Endothelial cell of umbilical vein (primary cell): ENCODE results near the gene SMARCD3. TPM values are rescaled to one million over a fixed set of nuclear protein-coding genes. Genes with fewer than 3 reads are reported as not detected.

Experiments used
- BruUV-seq: library from RNA; stranded (reverse); fragments of 400-500 nt; replicated peaks from 2 replicates; lab custom pipeline; 2021; lab: Mats Ljungman, UMichigan
- CTCF ChIA-PET: fragments of 300-600, 350-600 bp; sonication (Branson Sonifier 250); formaldehyde crosslinking; loops from one replicate; lab custom pipeline; 2021; ENCODE audit warnings: antibody characterized with exemption, inconsistent platforms; lab: Charles Lee
- POLR2A ChIA-PET: fragments of 300-600, 350-600 bp; sonication (Branson Sonifier 250); formaldehyde crosslinking; loops from one replicate; lab custom pipeline; 2021; ENCODE audit warnings: antibody characterized with exemption, inconsistent platforms; lab: Charles Lee
- DNase-seq: peaks from one replicate; pipeline ENCODE4 v3.0.0-alpha.2; 2011; ENCODE audit warnings: low read depth, low spot score
- FAIRE-seq: peaks from 2 replicates; lab custom pipeline; 2011; peaks lifted over from hg19 to GRCh38; lab: Jason Lieb, UNC
- H2AFZ ChIP-seq: 2 replicates; pipeline ENCODE4 v1.6.0; 2012; ENCODE audit warnings: low read depth, low read length, control low read depth, inconsistent platforms
- H3K27ac ChIP-seq: 2 replicates; pipeline ENCODE4 v1.5.1; 2011; ENCODE audit warnings: low read depth, mild to moderate bottlenecking, control low read depth, low read length, moderate library complexity; ENCODE audit not compliant: insufficient read depth
- H3K27me3 ChIP-seq, 2 experiments: 2 replicates each; pipeline versions ENCODE4 v1.6.0 to v1.6.1; 2011; ENCODE audit warnings: low read length in 2 of 2, mixed read lengths in 1 of 2; ENCODE audit not compliant: control insufficient read depth in 2 of 2, insufficient read depth in 2 of 2
- H3K36me3 ChIP-seq, 2 experiments: 2 replicates in 1 of 2; 3 replicates in 1 of 2; pipeline ENCODE4 v1.5.1; 2011; ENCODE audit warnings: low read length in 2 of 2, mild to moderate bottlenecking in 1 of 2, moderate library complexity in 1 of 2; ENCODE audit not compliant: control insufficient read depth in 2 of 2, insufficient read depth in 2 of 2; ENCODE audit errors: extremely low read depth in 1 of 2
- H3K4me1 ChIP-seq: 3 replicates; pipeline ENCODE4 v1.5.1; 2011; ENCODE audit warnings: mild to moderate bottlenecking, low read length; ENCODE audit not compliant: control insufficient read depth, insufficient read depth; ENCODE audit errors: extremely low read depth
- H3K4me2 ChIP-seq: 2 replicates; pipeline ENCODE4 v1.6.1; 2011; ENCODE audit warnings: low read length, control low read depth, mixed read lengths; ENCODE audit not compliant: insufficient read depth
- H3K4me3 ChIP-seq, 3 experiments: fragments of 200-600 bp in 1 of 3; sonication (generic), shearing (Covaris generic) in 1 of 3; replicated peaks in 1 of 3; 2 replicates each; pipeline ENCODE4 v1.5.1; 2011 to 2016; ENCODE audit warnings: control low read depth in 3 of 3, low read length in 3 of 3, mild to moderate bottlenecking in 2 of 3, inconsistent platforms in 1 of 3, low read depth in 1 of 3, moderate library complexity in 1 of 3; ENCODE audit not compliant: insufficient read depth in 1 of 3
- H3K79me2 ChIP-seq: 2 replicates; pipeline ENCODE4 v1.6.0; 2012; ENCODE audit warnings: low read length, inconsistent platforms; ENCODE audit not compliant: control insufficient read depth, insufficient read depth
- H3K9ac ChIP-seq: replicated peaks from 2 replicates; pipeline ENCODE3; 2011; ENCODE audit warnings: low read length, control low read depth; ENCODE audit not compliant: insufficient read depth; ENCODE audit errors: extremely low read depth
- H3K9me1 ChIP-seq: replicated peaks from 3 replicates; pipeline ENCODE4 v1.6.0; 2011; ENCODE audit warnings: mild to moderate bottlenecking, low read length; ENCODE audit not compliant: control insufficient read depth, insufficient read depth; ENCODE audit errors: extremely low read depth
- H3K9me3 ChIP-seq: replicated peaks from 2 replicates; pipeline ENCODE4 v1.5.1; 2012; ENCODE audit warnings: low read length, inconsistent platforms; ENCODE audit not compliant: control insufficient read depth, insufficient read depth
- H4K20me1 ChIP-seq: replicated peaks from 2 replicates; pipeline ENCODE3; 2011; ENCODE audit warnings: mild to moderate bottlenecking, low read length; ENCODE audit not compliant: control insufficient read depth, insufficient read depth; ENCODE audit errors: extremely low read depth
- EZH2 ChIP-seq: IDR thresholded peaks from 2 replicates; pipeline ENCODE4 v1.6.1; 2012; ENCODE audit warnings: borderline replicate concordance, low read depth, mild to moderate bottlenecking, moderate library complexity, low read length, inconsistent platforms; ENCODE audit not compliant: severe bottlenecking
- FOS ChIP-seq: IDR thresholded peaks from 2 replicates; pipeline ENCODE4 v1.6.1; 2011; ENCODE audit warnings: mild to moderate bottlenecking, low read length, moderate library complexity, borderline replicate concordance; ENCODE audit not compliant: insufficient read depth
- GATA2 ChIP-seq: IDR thresholded peaks from 2 replicates; pipeline ENCODE4 v1.7.0; 2011; ENCODE audit warnings: low read depth, mild to moderate bottlenecking, moderate library complexity, mixed read lengths, low read length; ENCODE audit not compliant: insufficient read length, insufficient read depth
- JUN ChIP-seq: IDR thresholded peaks from 2 replicates; pipeline ENCODE4 v1.6.1; 2011; ENCODE audit warnings: borderline replicate concordance, low read depth; ENCODE audit not compliant: insufficient read length, insufficient read depth
- MYC ChIP-seq: IDR thresholded peaks from one replicate; pipeline ENCODE4 v1.6.1; 2011; ENCODE audit warnings: mild to moderate bottlenecking, low read depth, low read length
- POLR2A ChIP-seq: IDR thresholded peaks from 2 replicates; pipeline ENCODE4 v1.6.1; 2012; ENCODE audit warnings: low read depth, mild to moderate bottlenecking, control low read depth, low read length
- POLR2AphosphoS5 ChIP-seq: IDR thresholded peaks from 2 replicates; pipeline ENCODE4 v1.6.1; 2012; ENCODE audit warnings: low read depth, mild to moderate bottlenecking, control low read depth, low read length, moderate library complexity; ENCODE audit not compliant: insufficient read depth
- dilution Hi-C: fragments of 300-500 bp; cut with MboI; formaldehyde crosslinking; loops from one replicate; pipeline ENCODE4 v1.15.0; 2019; ENCODE audit warnings: low sequenced_read_pairs; ENCODE audit not compliant: extremely low pct_ligation_motif_present
- intact Hi-C: fragments of 100-400 bp; cut with micrococcal nuclease; formaldehyde crosslinking; loops from one replicate; pipeline ENCODE4 v1.10.0; 2022
- polyA plus RNA-seq, 4 experiments: library from polyadenylated mRNA; depleted of rRNA in 3 of 4; stranded (reverse) in 3 of 4; unstranded in 1 of 4; fragments of >200 nt; gene quantifications; 2 replicates each; pipeline versions ENCODE4 v1.2.1 to v1.2.3, GENCODE V29; 2011 to 2012; ENCODE audit warnings: missing spikeins in 1 of 4
- total RNA-seq: library from RNA; stranded (reverse); gene quantifications from 2 replicates; pipeline ENCODE4 v1.2.3, GENCODE V29; 2021
- TF ChIP-seq, protein P1 (sequence below), 2 donors: IDR thresholded peaks; 1 replicate in 1 of 2; 2 replicates in 1 of 2; pipeline ENCODE4 v1.5.1; 2011; ENCODE audit warnings: low read length in 2 of 2, mild to moderate bottlenecking in 2 of 2, moderate library complexity in 2 of 2, control low read depth in 1 of 2, inconsistent platforms in 1 of 2, low read depth in 1 of 2; ENCODE audit not compliant: insufficient read depth in 1 of 2; ENCODE audit errors: extremely low read depth in 1 of 2
- TF ChIP-seq, protein P2 (sequence below): IDR thresholded peaks from 2 replicates; pipeline ENCODE4 v1.6.1; 2011; ENCODE audit not compliant: insufficient read depth, insufficient read length

Gene SMARCD3
- total and polyA plus RNA-seq, 2 donors (not counting 3 experiments of a cell fraction or from before 2014, with no cell fraction given), result 6.1 to 8.5 TPM

DNA sequence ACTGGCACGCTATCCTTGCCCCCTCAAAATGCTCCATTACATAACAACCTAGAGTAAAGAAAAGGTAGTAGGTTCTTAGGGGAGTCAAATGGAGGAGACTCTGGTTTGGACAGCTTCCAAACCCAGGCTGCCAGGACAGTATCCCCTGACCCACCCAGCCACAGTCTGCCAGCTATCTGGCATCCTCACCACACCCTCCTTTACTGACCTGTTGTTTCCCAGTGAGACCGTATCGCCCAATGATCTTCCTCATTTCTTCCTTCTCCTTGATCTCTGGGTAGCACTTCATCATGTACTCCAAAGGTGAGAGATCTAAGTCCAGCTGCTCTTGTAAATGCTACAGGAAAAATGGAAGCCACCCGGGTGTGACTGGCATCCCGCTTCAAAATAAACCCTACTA lies 33.1 kb downstream of the SMARCD3 start:
- DNase-seq, result no peak
- Histone ChIP-seq H3K36me3 (peaks cover 7 to 37% of the 10 kb centered on the region in 2 experiments), H3K79me2 (no peaks in the 10 kb centered on the region), H3K4me1 (no peaks in the 10 kb centered on the region), H3K27ac (no peak overlapping the region), H2AFZ (no peak overlapping the region), H3K9me1 (no peaks in the 10 kb centered on the region), H3K27me3 (no peaks in the 10 kb centered on the region), H3K4me3 (no peak overlapping the region), H4K20me1 (no peaks in the 10 kb centered on the region), H3K9ac (no peak overlapping the region), H3K9me3 (no peaks in the 10 kb centered on the region), H3K4me2 (no peak overlapping the region)
- no peak for TF ChIP-seq MYC
- TF ChIP-seq, protein P1, sequence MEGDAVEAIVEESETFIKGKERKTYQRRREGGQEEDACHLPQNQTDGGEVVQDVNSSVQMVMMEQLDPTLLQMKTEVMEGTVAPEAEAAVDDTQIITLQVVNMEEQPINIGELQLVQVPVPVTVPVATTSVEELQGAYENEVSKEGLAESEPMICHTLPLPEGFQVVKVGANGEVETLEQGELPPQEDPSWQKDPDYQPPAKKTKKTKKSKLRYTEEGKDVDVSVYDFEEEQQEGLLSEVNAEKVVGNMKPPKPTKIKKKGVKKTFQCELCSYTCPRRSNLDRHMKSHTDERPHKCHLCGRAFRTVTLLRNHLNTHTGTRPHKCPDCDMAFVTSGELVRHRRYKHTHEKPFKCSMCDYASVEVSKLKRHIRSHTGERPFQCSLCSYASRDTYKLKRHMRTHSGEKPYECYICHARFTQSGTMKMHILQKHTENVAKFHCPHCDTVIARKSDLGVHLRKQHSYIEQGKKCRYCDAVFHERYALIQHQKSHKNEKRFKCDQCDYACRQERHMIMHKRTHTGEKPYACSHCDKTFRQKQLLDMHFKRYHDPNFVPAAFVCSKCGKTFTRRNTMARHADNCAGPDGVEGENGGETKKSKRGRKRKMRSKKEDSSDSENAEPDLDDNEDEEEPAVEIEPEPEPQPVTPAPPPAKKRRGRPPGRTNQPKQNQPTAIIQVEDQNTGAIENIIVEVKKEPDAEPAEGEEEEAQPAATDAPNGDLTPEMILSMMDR (IDR thresholded peaks at IDR 0.05; ENCODE audit: extremely low read depth in 1 of 2, insufficient read depth in 1 of 2, low read depth in 1 of 2, low read length in 2 of 2), result no peak
- TF ChIP-seq FOS, result no peak
- no peak for TF ChIP-seq GATA2
- FAIRE-seq, result no peak
- BruUV-seq, result no TSS peak
- CTCF ChIA-PET, result no interaction called here
- POLR2A ChIA-PET, result no interaction called here
- intact Hi-C loops, result no loop called here
- dilution Hi-C loops, result no loop called here

DNA sequence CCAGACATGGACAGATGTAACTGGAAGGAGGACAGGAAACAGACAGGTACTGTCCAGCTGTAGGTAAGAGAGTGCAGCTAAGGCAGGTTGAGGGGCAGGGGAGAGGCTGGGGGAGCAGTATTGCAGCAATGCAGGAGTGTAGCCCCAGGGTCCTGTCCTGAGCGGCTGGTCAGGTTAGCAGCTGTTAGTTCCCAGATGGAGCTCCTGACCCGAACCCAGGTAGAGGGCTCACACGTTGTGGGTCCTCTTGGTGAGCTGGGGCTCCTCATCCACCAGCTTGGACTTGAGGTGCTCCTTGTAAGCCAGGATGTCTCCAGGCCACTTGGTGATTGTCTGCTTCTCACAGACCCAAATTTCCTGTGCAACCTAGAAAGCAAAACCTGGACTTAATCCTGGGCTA lies 34.7 kb downstream of the SMARCD3 start:
- ChIA-PET POLR2A (no interaction called here), CTCF (interaction anchor here (1.3 kb wide), 2 partner anchors 13 to 30 kb away, joined by 3 read pairs; partner anchors contain the start of gene ABCF2)
- no TSS peak for BruUV-seq
- Histone ChIP-seq H3K27ac (no peak overlapping the region), H3K79me2 (no peaks in the 10 kb centered on the region), H3K4me3 (no peak overlapping the region), H3K4me1 (no peaks in the 10 kb centered on the region), H3K9me1 (no peaks in the 10 kb centered on the region), H3K36me3 (peaks cover 5 to 30% of the 10 kb centered on the region in 2 experiments), H3K9ac (no peak overlapping the region), H2AFZ (no peak overlapping the region), H4K20me1 (no peaks in the 10 kb centered on the region), H3K4me2 (no peak overlapping the region), H3K27me3 (no peaks in the 10 kb centered on the region), H3K9me3 (no peaks in the 10 kb centered on the region)
- TF ChIP-seq GATA2 (no peak), MYC (no peak), EZH2 (no peak), FOS (no peak), POLR2AphosphoS5 (no peak), JUN (no peak), POLR2A (no peak)
- TF ChIP-seq, protein P1 (IDR thresholded peaks at IDR 0.05; ENCODE audit: extremely low read depth in 1 of 2, insufficient read depth in 1 of 2, low read depth in 1 of 2, low read length in 2 of 2), result no peak
- TF ChIP-seq, protein P2, sequence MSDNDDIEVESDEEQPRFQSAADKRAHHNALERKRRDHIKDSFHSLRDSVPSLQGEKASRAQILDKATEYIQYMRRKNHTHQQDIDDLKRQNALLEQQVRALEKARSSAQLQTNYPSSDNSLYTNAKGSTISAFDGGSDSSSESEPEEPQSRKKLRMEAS, result no peak
- no peak for FAIRE-seq
- intact Hi-C loops, result no loop called here
- DNase-seq, result no peak
- dilution Hi-C loops, result no loop called here
